ENCODE data around the gene HK1.
"Not testable (repeated sequence)": the region's sequence is repeated elsewhere in the genome, so short reads cannot be mapped to it uniquely, and the experiment has no call there.

HK1 gene

GRCh38 chr10:69278446-69278963, at the start of gene HK1:
Gene HK1 (plus strand): TSS chr10:69278496.
- DNase-seq = no peak

GRCh38 chr10:69229616-69229916, 48.7 kb upstream of the HK1 start:
- no peak for DNase-seq

GRCh38 chr10:69230128-69230527, 48.2 kb upstream of the HK1 start:
- DNase-seq = no peak

GRCh38 chr10:69232252-69232651, 46.0 kb upstream of the HK1 start:
- no peak for DNase-seq

- no peak for DNase-seq
Observed at GRCh38 chr10:69232736-69233480, 45.4 kb upstream of the HK1 start.

- no peak for DNase-seq
Observed at GRCh38 chr10:69234447-69234846, 43.8 kb upstream of the HK1 start.

GRCh38 chr10:69237528-69238159, 40.7 kb upstream of the HK1 start:
- peak; percentile 63 for DNase-seq

GRCh38 chr10:69239136-69239535, 39.2 kb upstream of the HK1 start:
- DNase-seq = no peak

- no peak for DNase-seq
Observed at GRCh38 chr10:69239816-69240434, 38.4 kb upstream of the HK1 start.

GRCh38 chr10:69240455-69240854, 37.8 kb upstream of the HK1 start:
- DNase-seq = no peak

GRCh38 chr10:69241575-69241974, 36.7 kb upstream of the HK1 start:
- no peak for DNase-seq

GRCh38 chr10:69242040-69242851, 36.0 kb upstream of the HK1 start:
- no peak for DNase-seq

GRCh38 chr10:69242852-69243212, 35.5 kb upstream of the HK1 start:
- DNase-seq = no peak

GRCh38 chr10:69243817-69244216, 34.5 kb upstream of the HK1 start:
- no peak for DNase-seq

GRCh38 chr10:69246036-69246435, 32.3 kb upstream of the HK1 start:
- no peak for DNase-seq

GRCh38 chr10:69246581-69247312, 31.5 kb upstream of the HK1 start:
- DNase-seq = no peak

GRCh38 chr10:69247313-69247710, 31.0 kb upstream of the HK1 start:
- no peak for DNase-seq

GRCh38 chr10:69248117-69248730, 30.1 kb upstream of the HK1 start:
- DNase-seq = no peak

- DNase-seq = no peak
Observed at GRCh38 chr10:69250041-69250440, 28.3 kb upstream of the HK1 start.

GRCh38 chr10:69251417-69251816, 26.9 kb upstream of the HK1 start:
- DNase-seq = not testable (repeated sequence)

- DNase-seq = no peak
Observed at GRCh38 chr10:69253171-69253570, 25.1 kb upstream of the HK1 start.

GRCh38 chr10:69254877-69255276, 23.4 kb upstream of the HK1 start:
- no peak for DNase-seq
